ENCODE results near the gene TBK1. TPM values are rescaled to one million over a fixed set of nuclear protein-coding genes. Genes with fewer than 3 reads are reported as not detected.

Gene TBK1
- total RNA-seq, 3 donors from 2014 or later = 16.2 to 23.0 (median 17.9) TPM

DNA sequence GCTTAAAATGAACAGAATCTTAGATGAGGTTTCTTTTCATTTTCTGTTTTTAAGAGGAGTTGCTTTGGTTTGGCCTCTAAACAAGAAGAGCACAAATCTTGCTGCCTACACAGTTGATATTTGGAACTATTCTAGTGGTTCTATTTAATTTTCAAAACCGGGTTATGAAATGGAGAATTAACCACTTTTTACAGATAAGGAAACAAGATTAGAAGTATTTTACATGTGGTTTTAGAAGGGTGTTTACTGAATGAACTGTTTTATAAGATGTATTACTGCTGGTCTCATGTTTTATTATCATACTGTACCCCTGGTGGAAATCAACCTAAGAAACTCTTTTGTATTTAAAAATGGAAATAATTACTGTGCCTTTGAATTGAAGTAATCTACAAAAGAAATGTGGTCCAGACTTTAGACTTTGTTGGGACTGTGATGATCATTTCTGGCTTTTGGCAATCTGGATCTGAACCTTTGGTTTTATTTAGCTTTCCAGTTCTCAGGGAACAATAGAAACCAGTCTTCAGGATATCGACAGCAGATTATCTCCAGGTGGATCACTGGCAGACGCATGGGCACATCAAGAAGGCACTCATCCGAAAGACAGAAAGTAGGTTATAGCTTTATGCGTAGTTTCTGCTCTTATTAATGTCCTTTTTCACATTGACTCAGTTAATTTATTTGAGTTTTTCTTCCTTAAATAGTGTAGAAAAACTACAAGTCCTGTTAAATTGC lies 43.2 kb downstream of the TBK1 start:
- H3K4me3 ChIP-seq = no peak overlapping the region
- TF ChIP-seq, protein P1, sequence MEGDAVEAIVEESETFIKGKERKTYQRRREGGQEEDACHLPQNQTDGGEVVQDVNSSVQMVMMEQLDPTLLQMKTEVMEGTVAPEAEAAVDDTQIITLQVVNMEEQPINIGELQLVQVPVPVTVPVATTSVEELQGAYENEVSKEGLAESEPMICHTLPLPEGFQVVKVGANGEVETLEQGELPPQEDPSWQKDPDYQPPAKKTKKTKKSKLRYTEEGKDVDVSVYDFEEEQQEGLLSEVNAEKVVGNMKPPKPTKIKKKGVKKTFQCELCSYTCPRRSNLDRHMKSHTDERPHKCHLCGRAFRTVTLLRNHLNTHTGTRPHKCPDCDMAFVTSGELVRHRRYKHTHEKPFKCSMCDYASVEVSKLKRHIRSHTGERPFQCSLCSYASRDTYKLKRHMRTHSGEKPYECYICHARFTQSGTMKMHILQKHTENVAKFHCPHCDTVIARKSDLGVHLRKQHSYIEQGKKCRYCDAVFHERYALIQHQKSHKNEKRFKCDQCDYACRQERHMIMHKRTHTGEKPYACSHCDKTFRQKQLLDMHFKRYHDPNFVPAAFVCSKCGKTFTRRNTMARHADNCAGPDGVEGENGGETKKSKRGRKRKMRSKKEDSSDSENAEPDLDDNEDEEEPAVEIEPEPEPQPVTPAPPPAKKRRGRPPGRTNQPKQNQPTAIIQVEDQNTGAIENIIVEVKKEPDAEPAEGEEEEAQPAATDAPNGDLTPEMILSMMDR (IDR thresholded peaks at IDR 0.05) = no peak
- ATAC-seq (no peak), DNase-seq (no peak)
- H3K9me3 ChIP-seq = no peaks in the 10 kb centered on the region
- peaks cover 19% of the 10 kb centered on the region for H3K36me3 ChIP-seq (ENCODE audit: low read depth)
- intact Hi-C loops (cut with DNase I, micrococcal nuclease) = no loop called here
- no peaks in the 10 kb centered on the region for H3K4me1 ChIP-seq (ENCODE audit: low read depth)

- no peak overlapping the region for H3K4me3 ChIP-seq
- peaks cover 16% of the 10 kb centered on the region for H3K36me3 ChIP-seq (ENCODE audit: low read depth)
- intact Hi-C loops (cut with DNase I, micrococcal nuclease) = no loop called here
- H3K9me3 ChIP-seq = no peaks in the 10 kb centered on the region
- DNase-seq (no peak), ATAC-seq (no peak)
- H3K4me1 ChIP-seq (ENCODE audit: low read depth) = no peaks in the 10 kb centered on the region
- TF ChIP-seq, protein P1 (IDR thresholded peaks at IDR 0.05) = no peak
Measured at GRCh38 chr12:64496839-64497400, 45.0 kb downstream of the TBK1 start.

DNA sequence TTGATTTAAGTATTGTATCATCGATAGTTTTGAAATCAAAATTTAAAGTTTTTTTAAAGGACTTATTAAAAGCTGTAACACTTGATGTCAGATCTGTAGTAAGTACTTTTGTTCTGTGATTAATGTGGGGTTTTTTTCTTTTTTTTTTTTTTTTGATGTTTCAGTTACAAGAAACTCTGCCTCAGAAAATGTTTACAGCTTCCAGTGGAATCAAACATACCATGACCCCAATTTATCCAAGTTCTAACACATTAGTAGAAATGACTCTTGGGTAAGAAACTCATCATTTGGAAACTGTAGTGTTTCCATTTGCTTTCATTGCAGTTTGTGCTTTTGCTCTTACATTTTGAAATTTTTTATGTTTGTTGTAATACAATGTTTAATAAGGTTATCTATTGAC lies 45.6 kb downstream of the TBK1 start:
- TF ChIP-seq, protein P1 (IDR thresholded peaks at IDR 0.05) = no peak
- intact Hi-C loops (cut with DNase I, micrococcal nuclease) = no loop called here
- peaks cover 16% of the 10 kb centered on the region for H3K36me3 ChIP-seq (ENCODE audit: low read depth)

GRCh38 chr12:64497903-64498302 lies 46.0 kb downstream of the TBK1 start:
- ATAC-seq (no peak), DNase-seq (no peak)
- peaks cover 16% of the 10 kb centered on the region for H3K36me3 ChIP-seq (ENCODE audit: low read depth)
- no peaks in the 10 kb centered on the region for H3K9me3 ChIP-seq
- H3K4me1 ChIP-seq (ENCODE audit: low read depth) = no peaks in the 10 kb centered on the region
- intact Hi-C loops (cut with DNase I, micrococcal nuclease) = no loop called here
- TF ChIP-seq, protein P1 (IDR thresholded peaks at IDR 0.05) = no peak
- H3K4me3 ChIP-seq = no peak overlapping the region

More for the DNA sequence above, 45.6 kb downstream of the TBK1 start:
- no peaks in the 10 kb centered on the region for H3K4me1 ChIP-seq (ENCODE audit: low read depth)
- no peak for DNase-seq
- ATAC-seq = no peak
- H3K9me3 ChIP-seq = no peaks in the 10 kb centered on the region
- H3K4me3 ChIP-seq = no peak overlapping the region

DNA sequence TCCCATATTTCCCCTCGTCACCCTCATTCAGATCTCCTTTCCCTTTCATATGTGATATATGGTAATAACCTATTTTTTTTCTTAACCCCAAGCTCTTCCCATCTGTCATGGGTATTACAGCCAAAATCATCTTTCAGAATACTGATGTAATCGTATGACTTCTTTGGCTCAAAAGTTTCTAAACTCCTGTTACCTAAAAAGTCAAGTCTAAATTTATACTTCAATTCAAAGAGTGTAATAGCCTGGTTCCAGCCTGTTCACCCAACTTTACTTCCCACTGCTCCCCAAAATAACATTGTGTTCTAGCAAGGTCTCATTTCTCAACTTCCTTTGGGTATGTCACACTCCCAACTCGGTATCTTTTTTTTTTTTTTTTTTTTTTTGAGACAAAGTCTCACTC lies 48.5 kb downstream of the TBK1 start:
- Histone ChIP-seq H3K4me3 (no peak overlapping the region), H3K9me3 (no peaks in the 10 kb centered on the region), H3K36me3 (ENCODE audit: low read depth) (peaks cover 14% of the 10 kb centered on the region), H3K4me1 (ENCODE audit: low read depth) (no peaks in the 10 kb centered on the region)
- intact Hi-C loops (cut with DNase I, micrococcal nuclease) = no loop called here
- DNase-seq (no peak), ATAC-seq (no peak)
- TF ChIP-seq, protein P1 (IDR thresholded peaks at IDR 0.05) = no peak
